K562 (cell line): ENCODE data around the gene SEC24C. TPM values are rescaled to one million over a fixed set of nuclear protein-coding genes. Genes with fewer than 3 reads are reported as not detected.

Experiments used
- BCOR ChIP-seq: fragments of 450-650 bp; IDR thresholded peaks from 2 replicates; pipeline ENCODE4 v1.6.1; 2016
- CBX3 ChIP-seq, 2 experiments: IDR thresholded peaks; 1 replicate in 1 of 2; 2 replicates in 1 of 2; pipeline ENCODE4 v1.6.1; 2012; ENCODE audit warnings: inconsistent platforms in 2 of 2, low read length in 2 of 2, borderline replicate concordance in 1 of 2, control low read depth in 1 of 2
- CREB3L1 ChIP-seq: fragments of 450-650 bp; IDR thresholded peaks from 2 replicates; pipeline ENCODE4 v1.6.1; 2014; ENCODE audit warnings: low read depth, mild to moderate bottlenecking, moderate library complexity, borderline replicate concordance
- ELF2 ChIP-seq: fragments of 250-450 bp; sonication (Bioruptor Pico); IDR thresholded peaks from 2 replicates; pipeline ENCODE4 v1.5.0; 2021; ENCODE audit warnings: mild to moderate bottlenecking
- ETV6 ChIP-seq, 3 experiments: fragments of 150-350 bp in 1 of 3; sonication (generic) in 1 of 3; formaldehyde crosslinking in 1 of 3; IDR thresholded peaks; 2 replicates each; pipeline versions ENCODE4 v1.6.1 to v1.8.0; 2014 to 2022; ENCODE audit warnings: borderline replicate concordance in 2 of 3, low read depth in 2 of 3, antibody characterized with exemption in 1 of 3, low read length in 1 of 3, mild to moderate bottlenecking in 1 of 3, missing genetic modification reagents in 1 of 3
- HNRNPH1 ChIP-seq: fragments of 200-400 bp; formaldehyde crosslinking; optimal IDR thresholded peaks from 2 replicates; pipeline ENCODE3; 2017; ENCODE audit warnings: low read depth, mild to moderate bottlenecking, low read length, moderate library complexity
- NCOA4 ChIP-seq: fragments of 450-650 bp; IDR thresholded peaks from 2 replicates; pipeline ENCODE4 v1.6.1; 2018; ENCODE audit warnings: mild to moderate bottlenecking; ENCODE audit not compliant: partially characterized antibody
- NCOR1 ChIP-seq: fragments of 450-650 bp; IDR thresholded peaks from 2 replicates; pipeline ENCODE4 v1.6.1; 2016; ENCODE audit warnings: mild to moderate bottlenecking, moderate library complexity
- NFE2L1 ChIP-seq: fragments of 450-650 bp; IDR thresholded peaks from 2 replicates; pipeline ENCODE4 v1.6.1; 2016; ENCODE audit warnings: missing genetic modification characterization, low read depth, mild to moderate bottlenecking, missing compliant biosample characterization, moderate library complexity, borderline replicate concordance
- NFXL1 ChIP-seq: fragments of 450-650 bp; formaldehyde crosslinking; IDR thresholded peaks from 2 replicates; pipeline ENCODE4 v1.4.0; 2021; ENCODE audit warnings: mild to moderate bottlenecking
- TEAD1 ChIP-seq, 2 experiments: fragments of 450-650 bp in 1 of 2; sonication (generic) in 1 of 2; formaldehyde crosslinking; IDR thresholded peaks; 2 replicates each; pipeline versions ENCODE4 v1.4.0 to v1.8.0; 2020 to 2022; ENCODE audit warnings: mild to moderate bottlenecking in 2 of 2, missing genetic modification reagents in 1 of 2
- ZBTB2 ChIP-seq: fragments of 450-650 bp; IDR thresholded peaks from 2 replicates; pipeline ENCODE4 v1.6.1; 2016; ENCODE audit warnings: antibody characterized with exemption
- ZNF274 ChIP-seq: IDR thresholded peaks from 2 replicates; pipeline ENCODE4 v1.6.1; 2011; ENCODE audit warnings: low read depth, mild to moderate bottlenecking, low read length, moderate library complexity, borderline replicate concordance
- polyA plus RNA-seq, 8 experiments: library from polyadenylated mRNA; depleted of rRNA in 4 of 8; stranded (reverse) in 5 of 8; unstranded in 3 of 8; fragments of >200 nt; fragmentation: Nextera tagmentation in 2 of 8; fragmentation: Illumina TruSeq in 1 of 8; extraction: Ambion mirVana in 2 of 8; extraction: Trizol in 1 of 8; gene quantifications; 2 replicates each; pipeline versions ENCODE4 v1.2.1 to v1.2.3, GENCODE V29; 2011 to 2014; ENCODE audit warnings: inconsistent platforms in 1 of 8, missing spikeins in 1 of 8
- total RNA-seq, 7 experiments: library from RNA; depleted of rRNA in 6 of 7; stranded (reverse); fragments of >200 nt in 6 of 7; fragmentation: Illumina TruSeq in 2 of 7; extraction: Trizol in 2 of 7; gene quantifications; 2 replicates each; pipeline versions ENCODE4 v1.2.1 to v1.2.3, GENCODE V29; 2011 to 2021; ENCODE audit warnings: low replicate concordance in 1 of 7
- TF ChIP-seq, protein P1 (sequence below): IDR thresholded peaks from 2 replicates; pipeline ENCODE4 v1.6.1; 2011; ENCODE audit warnings: borderline replicate concordance, low read depth, mild to moderate bottlenecking, moderate library complexity, low read length; ENCODE audit not compliant: insufficient read depth, poor library complexity, severe bottlenecking
- TF ChIP-seq, protein P2 (sequence below): sonication (generic); formaldehyde crosslinking; IDR thresholded peaks from 2 replicates; pipeline ENCODE4 v1.8.1; 2023; ENCODE audit warnings: missing genetic modification reagents, mild to moderate bottlenecking, borderline replicate concordance

Gene SEC24C
- total and polyA plus RNA-seq, 9 of the 15 experiments (the other 6 are each of a cell fraction or from before 2014, with no cell fraction given): 19.0 to 115 (median 70.5) TPM

DNA sequence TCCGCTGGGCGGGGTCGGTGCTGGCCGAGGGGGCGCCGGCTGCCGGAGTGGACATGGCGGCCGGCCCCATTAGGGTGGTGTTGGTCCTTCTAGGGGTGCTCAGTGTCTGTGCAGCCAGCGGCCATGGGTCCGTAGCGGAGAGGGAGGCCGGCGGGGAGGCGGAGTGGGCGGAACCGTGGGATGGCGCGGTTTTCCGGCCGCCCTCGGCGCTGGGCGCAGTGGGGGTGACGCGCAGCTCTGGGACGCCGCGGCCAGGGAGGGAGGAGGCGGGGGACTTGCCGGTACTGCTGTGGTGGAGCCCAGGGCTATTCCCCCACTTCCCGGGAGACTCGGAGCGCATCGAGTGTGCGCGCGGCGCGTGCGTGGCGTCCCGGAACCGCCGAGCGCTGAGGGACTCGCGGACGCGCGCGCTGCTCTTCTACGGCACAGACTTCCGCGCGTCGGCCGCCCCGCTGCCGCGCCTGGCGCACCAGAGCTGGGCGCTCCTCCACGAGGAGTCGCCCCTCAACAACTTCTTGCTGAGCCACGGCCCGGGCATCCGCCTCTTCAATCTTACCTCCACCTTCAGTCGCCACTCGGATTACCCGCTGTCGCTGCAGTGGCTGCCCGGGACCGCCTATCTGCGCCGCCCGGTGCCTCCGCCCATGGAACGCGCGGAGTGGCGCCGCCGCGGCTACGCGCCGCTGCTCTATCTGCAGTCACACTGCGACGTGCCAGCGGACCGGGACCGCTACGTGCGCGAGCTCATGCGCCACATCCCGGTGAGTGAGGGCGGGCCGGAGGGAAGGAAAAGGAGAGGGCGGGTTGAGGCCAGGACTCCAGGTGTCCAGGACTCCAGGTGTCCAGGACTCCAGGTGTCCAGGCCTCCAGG, 28.3 kb downstream of the SEC24C start (continued):
- TF ChIP-seq, protein P1, sequence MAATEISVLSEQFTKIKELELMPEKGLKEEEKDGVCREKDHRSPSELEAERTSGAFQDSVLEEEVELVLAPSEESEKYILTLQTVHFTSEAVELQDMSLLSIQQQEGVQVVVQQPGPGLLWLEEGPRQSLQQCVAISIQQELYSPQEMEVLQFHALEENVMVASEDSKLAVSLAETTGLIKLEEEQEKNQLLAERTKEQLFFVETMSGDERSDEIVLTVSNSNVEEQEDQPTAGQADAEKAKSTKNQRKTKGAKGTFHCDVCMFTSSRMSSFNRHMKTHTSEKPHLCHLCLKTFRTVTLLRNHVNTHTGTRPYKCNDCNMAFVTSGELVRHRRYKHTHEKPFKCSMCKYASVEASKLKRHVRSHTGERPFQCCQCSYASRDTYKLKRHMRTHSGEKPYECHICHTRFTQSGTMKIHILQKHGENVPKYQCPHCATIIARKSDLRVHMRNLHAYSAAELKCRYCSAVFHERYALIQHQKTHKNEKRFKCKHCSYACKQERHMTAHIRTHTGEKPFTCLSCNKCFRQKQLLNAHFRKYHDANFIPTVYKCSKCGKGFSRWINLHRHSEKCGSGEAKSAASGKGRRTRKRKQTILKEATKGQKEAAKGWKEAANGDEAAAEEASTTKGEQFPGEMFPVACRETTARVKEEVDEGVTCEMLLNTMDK: peak; percentile 27
- TF ChIP-seq NFXL1 (no peak), ZBTB2 (peak; percentile 70; the same call in 1 of the 2 replicates), ZNF274 (no peak; the same call in 1 of the 2 replicates), NCOR1 (no peak; the same call in 1 of the 2 replicates), HNRNPH1 (no peak), ELF2 (CRISPR knock-in tag) (peak; percentile 88), TEAD1 (CRISPR knock-in tag; IDR thresholded peaks at IDR 0.05) (peak; percentile 62 to 84; a peak in 1 of 4 replicates), NFE2L1 (no peak), BCOR (0 out of 2 replicates have a peak, but pooled peaks have one; percentile 8), NCOA4 (no peak), CBX3 (IDR thresholded peaks at IDR 0.05; ENCODE audit: borderline replicate concordance in 1 of 2, low read length in 2 of 2) (0 out of 3 replicates have a peak, but pooled peaks of 1 of the 2 experiments have one; percentile 21), CREB3L1 (peak; percentile 81; the same call in 1 of the 2 replicates), ETV6 (IDR thresholded peaks at IDR 0.05; ENCODE audit: borderline replicate concordance in 1 of 2, low read depth in 2 of 2, low read length in 1 of 2) (0 out of 4 replicates have a peak, but pooled peaks of 1 of the 2 experiments have one; percentile 21), ETV6 (CRISPR knock-in tag; IDR thresholded peaks at IDR 0.05; ENCODE audit: borderline replicate concordance) (no peak)
- TF ChIP-seq, protein P2, sequence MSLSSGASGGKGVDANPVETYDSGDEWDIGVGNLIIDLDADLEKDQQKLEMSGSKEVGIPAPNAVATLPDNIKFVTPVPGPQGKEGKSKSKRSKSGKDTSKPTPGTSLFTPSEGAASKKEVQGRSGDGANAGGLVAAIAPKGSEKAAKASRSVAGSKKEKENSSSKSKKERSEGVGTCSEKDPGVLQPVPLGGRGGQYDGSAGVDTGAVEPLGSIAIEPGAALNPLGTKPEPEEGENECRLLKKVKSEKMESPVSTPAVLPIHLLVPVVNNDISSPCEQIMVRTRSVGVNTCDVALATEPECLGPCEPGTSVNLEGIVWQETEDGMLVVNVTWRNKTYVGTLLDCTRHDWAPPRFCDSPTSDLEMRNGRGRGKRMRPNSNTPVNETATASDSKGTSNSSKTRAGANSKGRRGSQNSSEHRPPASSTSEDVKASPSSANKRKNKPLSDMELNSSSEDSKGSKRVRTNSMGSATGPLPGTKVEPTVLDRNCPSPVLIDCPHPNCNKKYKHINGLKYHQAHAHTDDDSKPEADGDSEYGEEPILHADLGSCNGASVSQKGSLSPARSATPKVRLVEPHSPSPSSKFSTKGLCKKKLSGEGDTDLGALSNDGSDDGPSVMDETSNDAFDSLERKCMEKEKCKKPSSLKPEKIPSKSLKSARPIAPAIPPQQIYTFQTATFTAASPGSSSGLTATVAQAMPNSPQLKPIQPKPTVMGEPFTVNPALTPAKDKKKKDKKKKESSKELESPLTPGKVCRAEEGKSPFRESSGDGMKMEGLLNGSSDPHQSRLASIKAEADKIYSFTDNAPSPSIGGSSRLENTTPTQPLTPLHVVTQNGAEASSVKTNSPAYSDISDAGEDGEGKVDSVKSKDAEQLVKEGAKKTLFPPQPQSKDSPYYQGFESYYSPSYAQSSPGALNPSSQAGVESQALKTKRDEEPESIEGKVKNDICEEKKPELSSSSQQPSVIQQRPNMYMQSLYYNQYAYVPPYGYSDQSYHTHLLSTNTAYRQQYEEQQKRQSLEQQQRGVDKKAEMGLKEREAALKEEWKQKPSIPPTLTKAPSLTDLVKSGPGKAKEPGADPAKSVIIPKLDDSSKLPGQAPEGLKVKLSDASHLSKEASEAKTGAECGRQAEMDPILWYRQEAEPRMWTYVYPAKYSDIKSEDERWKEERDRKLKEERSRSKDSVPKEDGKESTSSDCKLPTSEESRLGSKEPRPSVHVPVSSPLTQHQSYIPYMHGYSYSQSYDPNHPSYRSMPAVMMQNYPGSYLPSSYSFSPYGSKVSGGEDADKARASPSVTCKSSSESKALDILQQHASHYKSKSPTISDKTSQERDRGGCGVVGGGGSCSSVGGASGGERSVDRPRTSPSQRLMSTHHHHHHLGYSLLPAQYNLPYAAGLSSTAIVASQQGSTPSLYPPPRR (CRISPR knock-in tag): no peak
